Tibial nerve (tissue), 4 donors: ENCODE results near the gene DHX30. TPM values are rescaled to one million over a fixed set of nuclear protein-coding genes. Genes with fewer than 3 reads are reported as not detected.

Source experiments
- DNase-seq, 2 donors: peaks; one replicate each; pipeline ENCODE4 v3.0.0-alpha.2; 2019; ENCODE audit warnings: low spot score in 2 of 2
- H3K27ac ChIP-seq, 4 donors: fragments of 200-600 bp; sonication (generic) in 3 of 4; one replicate each; pipeline ENCODE4 v1.5.1; 2017 to 2019; ENCODE audit warnings: mild to moderate bottlenecking in 1 of 4
- H3K27me3 ChIP-seq, 2 donors: fragments of 200-600 bp; sonication (generic) in 1 of 2; one replicate each; pipeline versions ENCODE4 v1.5.1 to v1.6.0; 2017 to 2019
- H3K36me3 ChIP-seq, 3 donors: fragments of 200-600 bp; sonication (generic); one replicate each; pipeline ENCODE4 v1.5.1; 2018 to 2019
- H3K4me1 ChIP-seq, 4 donors: fragments of 200-600 bp; sonication (generic) in 3 of 4; one replicate each; pipeline ENCODE4 v1.5.1; 2017 to 2019
- H3K4me3 ChIP-seq, 4 donors: fragments of 200-600 bp; sonication (generic) in 3 of 4; one replicate each; pipeline ENCODE4 v1.5.1; 2017 to 2019; ENCODE audit warnings: mild to moderate bottlenecking in 1 of 4, moderate library complexity in 1 of 4
- H3K9me3 ChIP-seq, 4 donors: fragments of 200-600 bp; sonication (generic) in 3 of 4; one replicate each; pipeline ENCODE4 v1.5.1; 2017 to 2019
- CTCF ChIP-seq, 5 experiments: fragments of 200-600 bp in 3 of 5; fragments of 450-650 bp in 2 of 5; sonication (generic) in 3 of 5; IDR thresholded peaks; one replicate each; pipeline ENCODE4 v1.5.1; 2016 to 2019; ENCODE audit warnings: antibody characterized with exemption in 5 of 5, mild to moderate bottlenecking in 3 of 5, moderate library complexity in 2 of 5
- EP300 ChIP-seq, 2 donors: sonication (generic); formaldehyde crosslinking; IDR thresholded peaks; one replicate each; pipeline ENCODE4 v1.6.1; 2017; ENCODE audit warnings: antibody characterized with exemption in 2 of 2, mild to moderate bottlenecking in 1 of 2
- POLR2A ChIP-seq, 2 donors: fragments of 450-650 bp; IDR thresholded peaks; one replicate each; pipeline ENCODE4 v1.6.1; 2017; ENCODE audit warnings: antibody characterized with exemption in 2 of 2, mild to moderate bottlenecking in 2 of 2, moderate library complexity in 2 of 2
- WGBS, 2 donors: methylation state at CpG; one replicate each; pipeline ENCODE4 v1.1.5; 2018; 5-methylcytosine and 5-hydroxymethylcytosine counted together
- total RNA-seq, 4 donors: library from RNA; depleted of rRNA; stranded (reverse); fragments of >200 nt; gene quantifications; one replicate each; pipeline ENCODE4 v1.1.0, GENCODE V29; 2016

The DHX30 gene
- total RNA-seq, 4 donors from 2014 or later = 71.9 to 86.4 (median 78.8) TPM

DNA sequence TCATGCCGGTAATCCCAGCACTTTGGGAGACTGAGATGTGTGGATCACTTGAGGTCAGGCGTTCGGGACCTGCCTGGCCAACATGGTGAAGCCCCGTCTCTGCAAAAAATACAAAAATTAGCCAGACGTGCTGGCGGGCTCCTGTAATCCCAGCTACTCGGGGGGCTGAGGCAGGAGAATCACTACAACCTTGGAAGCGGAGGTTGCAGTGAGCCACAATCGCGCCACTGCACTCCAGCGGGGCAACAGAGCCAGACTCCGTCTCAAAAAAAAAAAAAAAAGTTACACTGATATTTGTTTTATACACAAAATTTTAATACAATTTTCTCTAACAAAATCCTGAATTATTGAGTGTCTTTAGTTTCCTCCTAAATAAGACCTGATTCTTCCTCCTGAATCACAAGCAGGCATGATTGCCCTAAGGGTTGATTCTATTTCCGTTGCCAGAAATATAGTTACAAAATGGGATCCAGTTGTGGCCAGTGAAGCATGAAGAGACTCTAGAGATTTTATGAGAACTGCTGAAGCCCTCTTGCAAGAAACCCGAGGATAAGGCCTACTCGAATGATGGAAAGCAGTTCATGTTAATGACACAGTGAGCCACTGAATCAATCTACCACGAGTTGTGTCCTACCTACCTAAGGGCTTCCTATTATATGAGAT lies 11.6 kb upstream of the DHX30 start:
- H3K27ac ChIP-seq = no peak overlapping the region
- no peaks in the 10 kb centered on the region for H3K36me3 ChIP-seq
- no peak overlapping the region for H3K4me3 ChIP-seq
- TF ChIP-seq CTCF (IDR thresholded peaks at IDR 0.05) (no peak), POLR2A (IDR thresholded peaks at IDR 0.05) (no peak), EP300 (IDR thresholded peaks at IDR 0.05) (no peak)
- H3K27me3 ChIP-seq = no peaks in the 10 kb centered on the region
- WGBS, 2 donors = 84 to 89% methylated on average over 16 of the region's 16 CpGs
- H3K9me3 ChIP-seq = no peaks in the 10 kb centered on the region
- DNase-seq = no peak
- peaks cover 0 to 3% (median 0%) of the 10 kb centered on the region in 4 donors for H3K4me1 ChIP-seq

DNA sequence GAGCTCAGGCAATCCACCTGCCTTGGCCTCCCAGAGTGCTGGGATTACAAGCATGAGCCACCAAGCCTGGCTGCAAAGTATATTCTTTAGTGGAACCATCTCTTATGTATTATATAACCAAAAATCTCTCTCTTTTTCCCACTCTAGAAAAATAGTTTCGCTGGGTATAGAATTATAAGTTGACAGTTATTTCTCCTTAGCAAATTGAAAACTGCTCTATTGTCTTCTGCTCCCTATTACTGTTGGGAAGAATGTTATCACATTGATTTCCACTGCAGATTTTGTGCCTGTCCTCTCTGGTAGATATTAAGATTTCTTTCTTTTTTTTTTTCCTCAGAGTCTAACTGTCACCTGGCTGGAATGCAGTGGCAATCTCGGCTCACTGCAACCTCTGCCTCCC lies 10.2 kb upstream of the DHX30 start:
- no peak for DNase-seq
- TF ChIP-seq EP300 (IDR thresholded peaks at IDR 0.05) (no peak), CTCF (IDR thresholded peaks at IDR 0.05) (no peak), POLR2A (IDR thresholded peaks at IDR 0.05) (no peak)
- Histone ChIP-seq H3K27me3 (no peaks in the 10 kb centered on the region), H3K4me3 (no peak overlapping the region), H3K4me1 (peaks cover 0 to 3% (median 0%) of the 10 kb centered on the region in 4 donors), H3K27ac (no peak overlapping the region), H3K9me3 (no peaks in the 10 kb centered on the region), H3K36me3 (no peaks in the 10 kb centered on the region)
- 95 to 100% methylated on average over 2 of the region's 2 CpGs for WGBS, 2 donors

DNA sequence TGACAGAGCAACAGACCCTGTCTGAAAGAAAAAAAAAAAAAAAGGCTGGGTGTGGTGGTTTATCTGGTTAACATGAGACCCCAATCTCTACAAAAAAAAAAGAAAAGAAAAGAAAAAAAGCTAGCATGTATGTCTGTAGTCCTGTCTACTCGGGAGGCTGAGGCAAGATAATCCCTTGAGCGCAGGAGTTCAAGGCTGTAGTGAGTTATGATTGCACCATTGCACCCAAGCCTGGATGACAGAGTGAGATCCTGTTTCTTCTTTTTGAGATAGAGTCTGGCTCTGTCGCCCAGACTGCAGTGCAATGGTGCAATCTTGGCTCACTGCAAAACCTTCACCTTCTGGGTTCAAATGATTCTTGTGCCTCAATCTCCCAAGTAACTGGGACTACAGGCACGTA lies 8.4 kb upstream of the DHX30 start:
- H3K4me1 ChIP-seq = peaks cover 0 to under 1% (median 0%) of the 10 kb centered on the region in 4 donors
- WGBS, 2 donors = 83 to 86% methylated on average over 4 of the region's 4 CpGs
- H3K27me3 ChIP-seq = no peaks in the 10 kb centered on the region

GRCh38 chr3:47799733-47800132 lies 3.2 kb upstream of the DHX30 start:
- peaks cover 0 to 24% (median 9%) of the 10 kb centered on the region in 4 donors for H3K4me1 ChIP-seq
- DNase-seq = no peak
- no peak overlapping the region for H3K4me3 ChIP-seq
- 90 to 93% methylated on average over 4 of the region's 4 CpGs for WGBS, 2 donors
- H3K36me3 ChIP-seq = no peaks in the 10 kb centered on the region
- H3K27ac ChIP-seq = no peak overlapping the region
- TF ChIP-seq EP300 (IDR thresholded peaks at IDR 0.05) (no peak), CTCF (IDR thresholded peaks at IDR 0.05) (peak in 1 of 5 experiments; percentile 6)
- H3K9me3 ChIP-seq = no peaks in the 10 kb centered on the region
- H3K27me3 ChIP-seq = no peaks in the 10 kb centered on the region

More for the DNA sequence above, 8.4 kb upstream of the DHX30 start:
- Histone ChIP-seq H3K4me3 (no peak overlapping the region), H3K9me3 (no peaks in the 10 kb centered on the region), H3K36me3 (no peaks in the 10 kb centered on the region), H3K27ac (no peak overlapping the region)
- no peak for TF ChIP-seq EP300 (IDR thresholded peaks at IDR 0.05)
- TF ChIP-seq POLR2A (IDR thresholded peaks at IDR 0.05) = no peak
- no peak for TF ChIP-seq CTCF (IDR thresholded peaks at IDR 0.05)
- no peak for DNase-seq

DNA sequence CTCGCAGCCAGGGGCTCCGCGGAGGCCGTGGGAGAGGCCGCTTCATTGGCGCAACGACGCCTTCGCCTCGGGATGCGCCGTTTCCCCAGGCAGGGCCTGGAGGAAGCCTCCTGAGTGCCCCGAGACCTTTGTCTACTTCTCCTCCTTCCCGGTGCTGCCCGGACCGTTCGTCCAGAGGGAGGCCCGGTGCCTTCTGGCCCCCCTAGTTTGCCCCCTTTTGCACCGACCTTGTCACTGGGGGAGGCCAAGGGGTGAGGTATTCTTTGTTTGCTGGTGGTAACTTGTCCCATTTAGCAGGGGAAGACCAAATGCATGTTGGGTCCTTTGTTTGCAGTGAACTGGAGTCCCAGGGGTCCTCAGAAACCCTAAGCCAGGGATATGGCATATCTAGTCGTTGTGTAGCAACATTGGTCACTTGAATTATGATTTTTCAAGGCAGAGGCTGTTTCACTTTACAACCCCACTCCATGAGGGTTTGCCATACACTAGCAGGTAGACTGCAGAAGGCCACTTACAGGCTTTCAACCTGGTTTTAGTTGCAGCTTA lies 615 bp downstream of the DHX30 start:
- TF ChIP-seq CTCF (IDR thresholded peaks at IDR 0.05) = no peak
- no peak for TF ChIP-seq POLR2A (IDR thresholded peaks at IDR 0.05)
- TF ChIP-seq EP300 (IDR thresholded peaks at IDR 0.05) = no peak
- Histone ChIP-seq H3K4me3 (peak overlapping the region; percentile 73 to 94 (median 90)), H3K9me3 (no peaks in the 10 kb centered on the region), H3K4me1 (peaks cover 0 to 29% (median 9%) of the 10 kb centered on the region in 4 donors), H3K36me3 (peaks cover 0 to 33% (median 0%) of the 10 kb centered on the region in 3 donors), H3K27ac (peak overlapping the region; percentile 92 to 98 (median 97)), H3K27me3 (no peaks in the 10 kb centered on the region)
- 0 to 2% methylated on average over 8 of the region's 20 CpGs for WGBS, 2 donors
- DNase-seq = no peak
